ENCODE results near the gene TCTA.

TCTA gene

GRCh38 chr3:49460956-49461355 is 48.7 kb downstream of the TCTA start:
- no peak for DNase-seq (ENCODE audit: low read depth, low spot score)

GRCh38 chr3:49461443-49462171 is 49.4 kb downstream of the TCTA start:
- no peak for DNase-seq (ENCODE audit: low read depth, low spot score)

GRCh38 chr3:49462222-49462621 is 50.0 kb downstream of the TCTA start:
- no peak for DNase-seq (ENCODE audit: low read depth, low spot score)

- no peak for DNase-seq (ENCODE audit: low read depth, low spot score)
Observed at GRCh38 chr3:49465270-49466034, 53.2 kb downstream of the TCTA start.
